DMS79 treated with DMSO at 0.1 percent for 48 hours (cell line): Measurements from ENCODE around the gene TAT.
"Not testable (repeated sequence)": the region's sequence is repeated elsewhere in the genome, so short reads cannot be mapped to it uniquely, and the experiment has no call there.

Experiments
- DNase-seq: peaks from one replicate; lab custom pipeline; 2025; lab: John Stamatoyannopoulos, UW

Gene TAT

GRCh38 chr16:71584543-71585317, 7.8 kb upstream of the TAT start:
- no peak for DNase-seq

DNA sequence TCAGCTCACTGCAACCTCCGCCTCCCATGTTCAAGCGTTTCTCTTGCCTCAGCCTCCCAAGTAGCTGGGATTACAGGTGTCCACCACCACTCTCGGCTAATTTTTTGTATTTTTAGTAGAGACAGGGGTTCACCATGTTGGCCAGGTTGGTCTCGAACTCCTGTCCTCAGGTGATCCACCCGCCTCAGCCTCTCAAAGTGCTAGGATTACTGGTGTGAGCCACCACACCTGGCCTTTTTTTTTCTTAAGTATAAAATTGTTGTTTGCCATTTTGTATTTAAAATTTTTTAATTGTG, 5.6 kb upstream of the TAT start:
- DNase-seq: not testable (repeated sequence)

DNA sequence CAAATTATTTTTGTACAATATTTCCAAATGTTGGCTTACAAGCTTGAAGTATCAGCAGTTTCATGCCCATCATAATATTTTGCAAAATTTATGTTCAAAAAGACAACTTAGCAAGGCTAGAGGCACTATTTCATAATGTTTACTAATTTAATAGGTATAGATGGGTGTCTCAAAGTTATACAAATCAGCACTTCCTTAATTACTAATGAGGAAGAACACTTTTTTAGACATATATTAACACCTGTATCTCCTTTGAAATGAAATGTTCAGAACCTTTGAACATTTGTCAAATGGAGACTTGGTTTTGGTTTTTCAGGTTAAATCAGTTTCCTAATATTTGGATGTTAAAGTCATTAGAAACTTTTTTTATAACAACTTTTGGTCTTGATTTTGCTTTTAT, 2.2 kb downstream of the TAT start:
- DNase-seq: no peak

GRCh38 chr16:71573387-71574094, 3.4 kb downstream of the TAT start:
- no peak for DNase-seq

- DNase-seq: no peak
Observed at GRCh38 chr16:71572497-71573116, 4.3 kb downstream of the TAT start.

DNA sequence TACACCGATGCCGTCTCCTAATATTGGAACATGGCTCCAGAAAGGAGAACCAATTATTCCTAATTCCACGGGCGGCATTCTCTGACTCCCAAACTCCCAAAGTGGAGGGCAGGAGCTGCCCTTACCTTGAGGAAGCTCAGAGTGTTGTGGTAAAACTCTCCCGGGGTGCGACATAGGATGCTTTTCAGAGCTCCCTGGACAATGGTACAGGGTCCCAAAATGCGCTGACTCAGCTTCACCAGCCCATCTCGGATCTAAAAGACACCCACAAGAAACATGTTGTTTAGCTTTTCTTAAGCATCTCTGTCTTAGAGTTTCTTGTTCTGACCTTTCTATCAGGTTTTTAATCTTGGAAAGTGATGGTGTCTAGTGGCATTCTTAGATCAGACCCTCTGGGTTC, 6.7 kb downstream of the TAT start:
- no peak for DNase-seq

GRCh38 chr16:71569621-71570020, 7.3 kb downstream of the TAT start:
- no peak for DNase-seq

- no peak for DNase-seq
Observed at GRCh38 chr16:71568551-71568950, 8.3 kb downstream of the TAT start.

DNA sequence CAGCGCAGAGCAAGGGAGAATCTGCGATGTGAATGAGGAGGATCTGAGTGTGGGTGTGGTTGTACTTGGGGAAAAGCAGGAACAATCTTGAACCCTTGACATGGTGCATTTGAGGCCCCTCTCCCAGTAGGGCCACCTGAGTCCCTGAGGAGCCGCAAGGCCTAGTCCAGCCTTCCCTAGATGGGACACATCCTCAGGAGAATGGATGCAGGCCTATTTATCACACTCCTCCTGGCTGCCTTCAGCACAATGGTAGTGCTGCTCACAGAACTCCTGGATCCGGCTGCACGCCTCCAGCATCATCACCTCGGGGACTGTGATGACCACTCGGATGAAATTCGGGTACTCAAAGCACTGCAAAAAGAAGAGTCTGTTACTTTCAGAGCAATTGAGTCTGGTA, 9.0 kb downstream of the TAT start:
- no peak for DNase-seq

DNA sequence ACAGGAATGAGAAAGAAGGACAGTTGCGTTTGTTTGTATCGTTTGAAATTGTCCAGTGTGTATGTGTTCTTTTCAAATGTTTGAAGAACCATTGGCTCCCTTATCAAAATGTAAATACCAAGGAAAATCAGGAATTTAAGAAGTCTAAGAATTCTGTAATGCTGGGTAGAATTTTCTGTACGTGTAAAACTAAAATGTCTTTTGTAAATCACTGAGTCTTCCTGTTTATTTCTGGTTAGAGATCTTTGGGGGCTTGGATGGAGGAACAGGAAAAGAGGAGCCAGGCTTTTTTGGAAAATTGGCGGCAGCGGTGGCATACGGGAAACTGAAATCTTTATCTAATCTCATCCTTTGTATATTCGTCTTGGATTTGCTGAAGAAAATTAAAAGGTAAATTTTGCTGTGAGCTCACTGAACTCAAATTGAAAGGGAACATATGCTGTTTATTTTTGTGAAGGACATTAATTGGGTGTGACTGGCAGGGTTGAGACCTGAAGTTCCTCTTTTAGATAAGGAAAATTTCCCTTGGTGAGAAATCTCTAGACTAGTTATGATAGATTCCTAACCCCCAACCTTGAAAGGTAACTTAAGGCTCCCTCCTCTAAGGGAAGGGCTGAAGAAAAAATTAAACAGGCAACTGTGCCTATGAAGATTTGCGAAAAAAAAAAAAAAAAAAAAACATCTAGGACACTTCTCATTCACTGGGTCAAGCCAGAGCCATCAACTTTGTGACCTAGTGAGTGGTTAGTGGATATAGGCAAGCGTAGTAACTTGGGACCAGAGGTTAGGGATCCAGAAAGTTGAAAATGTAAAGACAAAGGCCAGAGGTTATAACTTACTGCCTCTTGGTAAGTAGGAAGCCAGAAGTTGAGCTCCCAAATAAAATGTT, 10.8 kb downstream of the TAT start:
- DNase-seq: no peak

DNA sequence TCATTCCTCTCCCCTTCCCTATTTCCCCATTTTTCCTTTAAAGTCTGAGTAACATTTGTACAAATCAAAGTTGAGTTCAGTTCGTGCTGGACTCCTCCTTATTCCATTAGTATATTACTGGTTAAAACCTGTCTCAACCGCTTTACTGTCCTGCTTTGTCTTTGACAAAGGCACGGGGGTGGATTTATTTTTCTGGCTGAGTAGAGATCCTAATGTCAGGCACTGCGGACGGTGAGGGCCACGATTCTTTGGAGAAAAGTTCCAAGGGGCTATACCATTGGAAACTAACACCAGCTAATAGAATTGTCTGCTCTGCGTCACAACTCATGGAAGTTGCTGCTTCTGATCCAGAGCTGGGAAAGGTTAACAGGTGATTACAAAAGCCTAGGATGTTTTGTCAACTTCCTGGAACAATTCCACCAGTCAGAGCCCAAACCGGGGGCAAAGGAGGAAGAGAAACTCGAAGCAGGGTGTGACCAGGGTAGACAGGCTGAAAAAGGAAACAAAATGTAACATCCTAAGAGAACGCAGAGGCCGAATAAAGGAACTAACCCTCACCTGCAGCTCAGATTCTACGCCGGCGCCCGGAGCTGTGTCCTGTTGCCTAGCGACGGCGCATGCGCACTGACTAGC, 12.4 kb downstream of the TAT start:
- no peak for DNase-seq

DNA sequence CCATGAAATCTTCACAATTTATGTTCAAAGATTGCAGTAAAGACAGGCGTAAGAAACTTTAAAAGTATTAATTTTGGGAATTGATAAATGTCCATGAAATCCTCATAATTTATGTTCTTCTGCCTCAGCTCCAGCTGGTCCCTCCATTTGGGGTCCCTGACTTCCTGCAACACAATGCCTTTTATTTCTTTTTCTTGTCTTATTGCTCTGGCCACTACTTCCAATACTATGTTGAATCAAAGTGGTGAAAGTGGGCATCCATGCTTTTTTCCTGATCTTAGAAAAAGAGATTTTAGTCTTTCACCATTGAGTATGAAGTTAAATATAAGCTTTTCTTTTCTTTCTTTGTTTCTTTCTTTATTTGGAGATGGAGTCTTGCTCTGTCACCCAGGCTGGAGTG, 14.3 kb downstream of the TAT start:
- DNase-seq: no peak

- DNase-seq: not testable (repeated sequence)
Observed at GRCh38 chr16:71561886-71562285, 15.0 kb downstream of the TAT start.

DNA sequence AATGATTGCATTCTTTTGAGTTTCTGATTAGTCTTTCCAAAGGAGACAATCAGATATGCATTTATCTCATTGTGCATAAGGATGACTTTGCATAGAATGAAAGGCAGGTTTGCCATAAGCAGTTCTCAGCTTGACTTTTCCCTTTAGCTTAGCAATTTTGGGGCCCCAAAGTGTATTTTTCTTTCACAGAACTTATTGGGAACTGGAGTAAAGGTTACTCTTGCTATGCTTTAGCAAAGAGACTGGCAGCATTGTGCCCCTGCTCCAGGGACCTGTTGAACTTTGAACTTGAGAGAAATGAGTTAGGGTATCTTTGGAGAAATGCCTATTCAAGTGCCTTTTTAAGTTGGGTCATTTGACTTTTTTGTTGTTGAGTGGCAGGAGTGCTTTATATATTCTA, 17.0 kb downstream of the TAT start:
- no peak for DNase-seq

- DNase-seq: no peak
Observed at GRCh38 chr16:71557954-71558582, 18.8 kb downstream of the TAT start.

- no peak for DNase-seq
Observed at GRCh38 chr16:71557299-71557698, 19.6 kb downstream of the TAT start.

- no peak for DNase-seq
Observed at GRCh38 chr16:71555230-71555891, 21.5 kb downstream of the TAT start.

- no peak for DNase-seq
Observed at GRCh38 chr16:71552698-71553503, 24.0 kb downstream of the TAT start.

GRCh38 chr16:71547168-71547567, 29.7 kb downstream of the TAT start:
- no peak for DNase-seq

- no peak for DNase-seq
Observed at GRCh38 chr16:71542377-71542776, 34.5 kb downstream of the TAT start.
